Endothelial cell of umbilical vein (primary cell): ENCODE results near the gene SAP25. TPM values are rescaled to one million over a fixed set of nuclear protein-coding genes. Genes with fewer than 3 reads are reported as not detected.
"Not testable (repeated sequence)": the region's sequence is repeated elsewhere in the genome, so short reads cannot be mapped to it uniquely, and the experiment has no call there.

Experiments
- BruUV-seq: library from RNA; stranded (reverse); fragments of 400-500 nt; replicated peaks from 2 replicates; lab custom pipeline; 2021; lab: Mats Ljungman, UMichigan
- CTCF ChIA-PET: fragments of 300-600, 350-600 bp; sonication (Branson Sonifier 250); formaldehyde crosslinking; loops from one replicate; lab custom pipeline; 2021; ENCODE audit warnings: antibody characterized with exemption, inconsistent platforms; lab: Charles Lee
- POLR2A ChIA-PET: fragments of 300-600, 350-600 bp; sonication (Branson Sonifier 250); formaldehyde crosslinking; loops from one replicate; lab custom pipeline; 2021; ENCODE audit warnings: antibody characterized with exemption, inconsistent platforms; lab: Charles Lee
- DNase-seq: peaks from one replicate; pipeline ENCODE4 v3.0.0-alpha.2; 2011; ENCODE audit warnings: low read depth, low spot score
- FAIRE-seq: peaks from 2 replicates; lab custom pipeline; 2011; peaks lifted over from hg19 to GRCh38; lab: Jason Lieb, UNC
- H2AFZ ChIP-seq: 2 replicates; pipeline ENCODE4 v1.6.0; 2012; ENCODE audit warnings: low read depth, low read length, control low read depth, inconsistent platforms
- H3K27ac ChIP-seq: 2 replicates; pipeline ENCODE4 v1.5.1; 2011; ENCODE audit warnings: low read depth, mild to moderate bottlenecking, control low read depth, low read length, moderate library complexity; ENCODE audit not compliant: insufficient read depth
- H3K27me3 ChIP-seq, 2 experiments: 2 replicates each; pipeline versions ENCODE4 v1.6.0 to v1.6.1; 2011; ENCODE audit warnings: low read length in 2 of 2, mixed read lengths in 1 of 2; ENCODE audit not compliant: control insufficient read depth in 2 of 2, insufficient read depth in 2 of 2
- H3K36me3 ChIP-seq, 2 experiments: 2 replicates in 1 of 2; 3 replicates in 1 of 2; pipeline ENCODE4 v1.5.1; 2011; ENCODE audit warnings: low read length in 2 of 2, mild to moderate bottlenecking in 1 of 2, moderate library complexity in 1 of 2; ENCODE audit not compliant: control insufficient read depth in 2 of 2, insufficient read depth in 2 of 2; ENCODE audit errors: extremely low read depth in 1 of 2
- H3K4me1 ChIP-seq: 3 replicates; pipeline ENCODE4 v1.5.1; 2011; ENCODE audit warnings: mild to moderate bottlenecking, low read length; ENCODE audit not compliant: control insufficient read depth, insufficient read depth; ENCODE audit errors: extremely low read depth
- H3K4me2 ChIP-seq: 2 replicates; pipeline ENCODE4 v1.6.1; 2011; ENCODE audit warnings: low read length, control low read depth, mixed read lengths; ENCODE audit not compliant: insufficient read depth
- H3K4me3 ChIP-seq, 3 experiments: fragments of 200-600 bp in 1 of 3; sonication (generic), shearing (Covaris generic) in 1 of 3; replicated peaks in 1 of 3; 2 replicates each; pipeline ENCODE4 v1.5.1; 2011 to 2016; ENCODE audit warnings: control low read depth in 3 of 3, low read length in 3 of 3, mild to moderate bottlenecking in 2 of 3, inconsistent platforms in 1 of 3, low read depth in 1 of 3, moderate library complexity in 1 of 3; ENCODE audit not compliant: insufficient read depth in 1 of 3
- H3K79me2 ChIP-seq: 2 replicates; pipeline ENCODE4 v1.6.0; 2012; ENCODE audit warnings: low read length, inconsistent platforms; ENCODE audit not compliant: control insufficient read depth, insufficient read depth
- H3K9ac ChIP-seq: replicated peaks from 2 replicates; pipeline ENCODE3; 2011; ENCODE audit warnings: low read length, control low read depth; ENCODE audit not compliant: insufficient read depth; ENCODE audit errors: extremely low read depth
- H3K9me1 ChIP-seq: replicated peaks from 3 replicates; pipeline ENCODE4 v1.6.0; 2011; ENCODE audit warnings: mild to moderate bottlenecking, low read length; ENCODE audit not compliant: control insufficient read depth, insufficient read depth; ENCODE audit errors: extremely low read depth
- H3K9me3 ChIP-seq: replicated peaks from 2 replicates; pipeline ENCODE4 v1.5.1; 2012; ENCODE audit warnings: low read length, inconsistent platforms; ENCODE audit not compliant: control insufficient read depth, insufficient read depth
- H4K20me1 ChIP-seq: replicated peaks from 2 replicates; pipeline ENCODE3; 2011; ENCODE audit warnings: mild to moderate bottlenecking, low read length; ENCODE audit not compliant: control insufficient read depth, insufficient read depth; ENCODE audit errors: extremely low read depth
- CTCF ChIP-seq, 2 donors: IDR thresholded peaks; 1 replicate in 1 of 2; 2 replicates in 1 of 2; pipeline ENCODE4 v1.5.1; 2011; ENCODE audit warnings: low read length in 2 of 2, mild to moderate bottlenecking in 2 of 2, moderate library complexity in 2 of 2, control low read depth in 1 of 2, inconsistent platforms in 1 of 2, low read depth in 1 of 2; ENCODE audit not compliant: insufficient read depth in 1 of 2; ENCODE audit errors: extremely low read depth in 1 of 2
- EZH2 ChIP-seq: IDR thresholded peaks from 2 replicates; pipeline ENCODE4 v1.6.1; 2012; ENCODE audit warnings: borderline replicate concordance, low read depth, mild to moderate bottlenecking, moderate library complexity, low read length, inconsistent platforms; ENCODE audit not compliant: severe bottlenecking
- FOS ChIP-seq: IDR thresholded peaks from 2 replicates; pipeline ENCODE4 v1.6.1; 2011; ENCODE audit warnings: mild to moderate bottlenecking, low read length, moderate library complexity, borderline replicate concordance; ENCODE audit not compliant: insufficient read depth
- GATA2 ChIP-seq: IDR thresholded peaks from 2 replicates; pipeline ENCODE4 v1.7.0; 2011; ENCODE audit warnings: low read depth, mild to moderate bottlenecking, moderate library complexity, mixed read lengths, low read length; ENCODE audit not compliant: insufficient read length, insufficient read depth
- JUN ChIP-seq: IDR thresholded peaks from 2 replicates; pipeline ENCODE4 v1.6.1; 2011; ENCODE audit warnings: borderline replicate concordance, low read depth; ENCODE audit not compliant: insufficient read length, insufficient read depth
- MYC ChIP-seq: IDR thresholded peaks from one replicate; pipeline ENCODE4 v1.6.1; 2011; ENCODE audit warnings: mild to moderate bottlenecking, low read depth, low read length
- POLR2A ChIP-seq: IDR thresholded peaks from 2 replicates; pipeline ENCODE4 v1.6.1; 2012; ENCODE audit warnings: low read depth, mild to moderate bottlenecking, control low read depth, low read length
- POLR2AphosphoS5 ChIP-seq: IDR thresholded peaks from 2 replicates; pipeline ENCODE4 v1.6.1; 2012; ENCODE audit warnings: low read depth, mild to moderate bottlenecking, control low read depth, low read length, moderate library complexity; ENCODE audit not compliant: insufficient read depth
- dilution Hi-C: fragments of 300-500 bp; cut with MboI; formaldehyde crosslinking; loops from one replicate; pipeline ENCODE4 v1.15.0; 2019; ENCODE audit warnings: low sequenced_read_pairs; ENCODE audit not compliant: extremely low pct_ligation_motif_present
- intact Hi-C: fragments of 100-400 bp; cut with micrococcal nuclease; formaldehyde crosslinking; loops from one replicate; pipeline ENCODE4 v1.10.0; 2022
- polyA plus RNA-seq, 4 experiments: library from polyadenylated mRNA; depleted of rRNA in 3 of 4; stranded (reverse) in 3 of 4; unstranded in 1 of 4; fragments of >200 nt; gene quantifications; 2 replicates each; pipeline versions ENCODE4 v1.2.1 to v1.2.3, GENCODE V29; 2011 to 2012; ENCODE audit warnings: missing spikeins in 1 of 4
- total RNA-seq: library from RNA; stranded (reverse); gene quantifications from 2 replicates; pipeline ENCODE4 v1.2.3, GENCODE V29; 2021
- TF ChIP-seq, protein P1 (sequence below): IDR thresholded peaks from 2 replicates; pipeline ENCODE4 v1.6.1; 2011; ENCODE audit not compliant: insufficient read depth, insufficient read length

The SAP25 gene
- total and polyA plus RNA-seq, 2 donors (not counting 3 experiments of a cell fraction or from before 2014, with no cell fraction given) = 3.2 TPM

- ChIA-PET CTCF (interaction anchor here (2.8 kb wide), 1 partner anchor 16 kb away, joined by 17 read pairs; no protein-coding TSS in a partner anchor), POLR2A (no interaction called here)
- dilution Hi-C loops (no loop called here), intact Hi-C loops (no loop called here)
- no peak for DNase-seq
- Histone ChIP-seq H3K4me2 (no peak overlapping the region), H3K4me1 (peaks cover 55% of the 10 kb centered on the region), H3K79me2 (peaks cover 30% of the 10 kb centered on the region), H3K36me3 (no peaks in the 10 kb centered on the region), H2AFZ (no peak overlapping the region), H3K27ac (no peak overlapping the region), H3K9me3 (no peaks in the 10 kb centered on the region), H3K4me3 (no peak overlapping the region), H3K27me3 (no peaks in the 10 kb centered on the region), H4K20me1 (no peaks in the 10 kb centered on the region), H3K9me1 (no peaks in the 10 kb centered on the region), H3K9ac (no peak overlapping the region)
- BruUV-seq = no TSS peak
- TF ChIP-seq, protein P1, sequence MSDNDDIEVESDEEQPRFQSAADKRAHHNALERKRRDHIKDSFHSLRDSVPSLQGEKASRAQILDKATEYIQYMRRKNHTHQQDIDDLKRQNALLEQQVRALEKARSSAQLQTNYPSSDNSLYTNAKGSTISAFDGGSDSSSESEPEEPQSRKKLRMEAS = no peak
- TF ChIP-seq GATA2 (no peak), MYC (no peak), FOS (no peak), CTCF (IDR thresholded peaks at IDR 0.05; ENCODE audit: extremely low read depth in 1 of 2, insufficient read depth in 1 of 2, low read depth in 1 of 2, low read length in 2 of 2) (no peak), POLR2A (no peak), JUN (no peak), EZH2 (no peak), POLR2AphosphoS5 (no peak)
- no peak for FAIRE-seq
These were observed 30.1 kb downstream of the SAP25 start for GRCh38 chr7:100543586-100543985.

DNA sequence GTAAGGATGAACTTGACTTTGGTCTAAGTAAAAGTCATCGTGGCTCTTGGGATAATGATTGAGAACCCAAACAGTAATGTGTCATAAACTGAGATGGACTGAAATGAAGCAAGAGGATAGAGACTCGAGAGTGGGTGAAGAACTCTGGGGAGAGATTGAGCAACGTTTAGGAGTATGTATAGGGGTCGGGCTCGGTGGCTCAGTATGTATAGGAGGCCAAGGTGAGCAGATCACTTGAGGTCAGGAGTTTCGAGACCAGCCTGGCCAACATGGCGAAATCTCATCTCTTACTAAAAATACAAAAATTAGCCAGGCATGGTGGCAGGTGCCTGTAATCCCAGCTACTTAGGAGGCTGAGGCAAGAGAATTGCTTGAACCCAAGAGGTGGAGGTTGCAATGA lies 32.4 kb downstream of the SAP25 start:
- FAIRE-seq, DNase-seq, POLR2A ChIA-PET, BruUV-seq, H3K9me1 ChIP-seq, H3K27me3 ChIP-seq, H2AFZ ChIP-seq, H4K20me1 ChIP-seq, H3K4me2 ChIP-seq, dilution Hi-C loops, intact Hi-C loops, H3K9ac ChIP-seq, H3K27ac ChIP-seq, H3K4me3 ChIP-seq, H3K9me3 ChIP-seq, H3K36me3 ChIP-seq: not testable (repeated sequence)
- H3K4me1 ChIP-seq = peaks cover 37% of the 10 kb centered on the region
- CTCF ChIA-PET = interaction anchor here (1.1 to 2.8 kb wide), 3 partner anchors 9 to 25 kb away, joined by 3 to 17 read pairs (median 3); no protein-coding TSS in a partner anchor
- H3K79me2 ChIP-seq = peaks cover 30% of the 10 kb centered on the region
